GM21786 (cell line): ENCODE data around the gene CFAP298.
"Not testable (repeated sequence)": the region's sequence is repeated elsewhere in the genome, so short reads cannot be mapped to it uniquely, and the experiment has no call there.

Source experiments
- ATAC-seq: cut with Tn5 transposase; IDR thresholded peaks from one replicate; pipeline ENCODE4 v1.9.1; 2021; ENCODE audit not compliant: unreplicated experiment

The CFAP298 gene, protein sequence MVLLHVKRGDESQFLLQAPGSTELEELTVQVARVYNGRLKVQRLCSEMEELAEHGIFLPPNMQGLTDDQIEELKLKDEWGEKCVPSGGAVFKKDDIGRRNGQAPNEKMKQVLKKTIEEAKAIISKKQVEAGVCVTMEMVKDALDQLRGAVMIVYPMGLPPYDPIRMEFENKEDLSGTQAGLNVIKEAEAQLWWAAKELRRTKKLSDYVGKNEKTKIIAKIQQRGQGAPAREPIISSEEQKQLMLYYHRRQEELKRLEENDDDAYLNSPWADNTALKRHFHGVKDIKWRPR

DNA sequence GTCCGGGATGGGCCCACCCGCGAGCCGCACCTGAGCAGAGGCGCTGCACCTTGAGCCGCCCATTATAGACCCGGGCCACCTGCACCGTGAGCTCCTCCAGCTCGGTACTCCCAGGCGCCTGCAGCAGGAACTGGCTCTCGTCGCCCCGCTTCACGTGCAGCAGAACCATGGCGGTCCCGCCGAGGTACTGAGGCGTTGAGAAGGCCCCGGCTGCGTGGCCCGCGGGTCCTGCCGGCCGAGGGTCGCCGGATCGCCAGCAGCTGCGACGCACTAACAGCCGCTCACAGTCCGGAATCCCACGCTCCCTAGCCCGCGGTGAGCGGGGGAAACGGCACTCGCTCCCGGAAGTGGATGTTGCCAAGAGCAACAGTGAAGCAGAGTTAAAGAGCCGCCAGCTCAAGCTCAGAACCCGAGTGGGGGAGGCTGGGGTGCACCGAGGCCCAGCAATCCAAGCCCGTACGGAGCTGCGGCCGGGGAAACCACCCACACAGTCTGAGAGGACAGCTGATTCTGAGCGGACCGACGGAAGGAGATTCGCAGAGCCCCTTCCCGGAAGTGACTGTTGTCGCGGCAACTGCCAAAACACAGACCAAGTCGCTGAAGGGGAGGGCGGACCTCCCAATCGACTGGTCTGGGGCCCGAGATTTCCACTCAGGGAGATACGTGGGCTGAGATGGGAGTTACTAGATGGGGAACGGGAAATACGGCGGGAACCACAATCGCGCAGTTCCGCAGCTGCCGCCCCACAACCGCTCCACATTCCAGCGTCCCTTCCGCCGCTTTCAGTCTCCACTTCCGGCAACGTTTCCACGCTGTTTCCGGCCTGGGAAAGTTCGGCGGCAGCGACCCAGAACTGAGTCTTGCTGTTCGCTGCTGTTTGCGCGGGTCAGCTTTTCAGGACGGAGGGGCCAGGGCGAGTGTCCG is at the start of gene CFAP298:
CFAP298 (minus strand) TSS at position 303 of the 924 bp plus-strand sequence; CDS start at position 169, 134 bp downstream.
- peak; percentile 96 for ATAC-seq

DNA sequence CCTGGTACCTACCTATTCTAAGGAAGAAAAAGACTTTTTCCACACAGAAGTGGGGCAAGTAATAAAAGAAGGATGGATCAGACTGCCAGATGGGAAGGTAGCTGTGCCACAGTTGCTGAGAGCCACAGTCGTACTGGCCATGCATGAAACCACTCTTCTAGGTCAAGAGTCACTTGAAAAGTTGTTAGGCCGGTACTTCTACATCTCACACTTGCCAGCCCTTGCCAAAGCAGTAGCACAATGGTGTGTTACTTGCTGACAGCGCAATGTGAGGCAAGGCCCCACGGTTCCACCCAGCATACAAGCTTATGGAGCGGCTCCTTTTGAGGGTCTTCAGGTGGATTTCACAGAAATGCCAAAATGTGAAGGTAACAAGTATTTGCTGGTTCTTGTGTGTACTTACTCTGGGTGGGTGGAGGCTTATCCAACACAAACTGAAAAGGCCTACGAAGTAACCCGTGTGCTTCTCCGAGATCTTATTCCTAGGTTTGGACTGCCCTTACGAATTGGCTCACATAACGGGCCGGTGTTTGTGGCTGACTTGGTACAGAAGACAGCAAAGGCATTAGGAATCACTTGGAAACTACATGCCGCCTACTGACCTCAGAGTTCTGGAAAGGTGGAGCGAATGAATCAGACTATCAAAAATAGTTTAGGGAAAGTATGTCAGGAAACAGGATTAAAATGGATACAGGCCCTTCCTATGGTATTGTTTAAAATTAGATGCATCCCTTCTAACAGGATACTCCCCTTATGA is 49.0 kb upstream of the CFAP298 start:
- ATAC-seq = not testable (repeated sequence)

DNA sequence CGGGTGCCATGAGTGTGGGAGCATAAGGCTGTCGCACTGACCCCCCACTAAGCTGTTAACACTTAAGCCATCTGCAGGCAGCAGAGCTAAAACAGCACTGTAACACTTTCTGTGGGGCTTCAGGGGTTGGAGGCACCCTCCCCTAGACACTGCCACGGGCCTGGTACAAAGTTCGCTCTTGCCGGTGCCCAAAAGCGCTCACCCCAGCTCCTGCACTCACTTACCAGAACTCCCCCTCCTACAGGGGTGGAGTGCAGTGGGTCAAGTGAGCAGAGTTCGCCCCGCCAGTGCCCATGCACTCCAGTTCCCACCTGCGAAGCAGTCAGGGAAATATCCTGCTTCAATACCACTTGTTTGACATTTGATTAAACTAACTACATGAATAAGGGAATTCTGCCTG is 46.3 kb upstream of the CFAP298 start:
- ATAC-seq = no peak

DNA sequence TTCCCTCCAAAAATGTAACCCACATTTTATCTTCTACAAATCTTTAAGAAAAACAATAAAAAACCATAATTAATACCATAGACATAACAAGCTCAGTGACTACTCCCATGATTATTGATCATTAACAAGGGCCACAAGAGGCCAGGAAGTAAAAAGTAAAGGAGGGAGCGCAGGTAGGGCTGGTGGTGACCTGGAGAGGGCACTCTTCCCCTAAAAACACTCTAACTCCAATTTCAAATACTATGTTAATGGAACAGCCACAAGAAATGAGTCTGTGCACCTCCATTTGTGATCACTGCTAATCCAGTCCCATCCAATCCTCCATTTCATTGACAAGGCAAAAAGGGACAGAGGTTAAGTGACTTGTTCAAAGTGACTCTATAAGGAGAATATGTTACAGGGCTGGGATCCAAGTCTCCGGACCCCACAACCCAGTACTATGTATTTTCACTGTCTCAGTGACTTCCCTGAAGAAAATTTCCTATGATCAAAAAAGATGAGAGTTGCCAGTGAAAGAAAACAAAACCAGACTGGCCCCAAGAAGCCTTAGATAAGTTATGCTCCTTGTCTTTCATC is 41.2 kb upstream of the CFAP298 start:
- ATAC-seq = no peak

DNA sequence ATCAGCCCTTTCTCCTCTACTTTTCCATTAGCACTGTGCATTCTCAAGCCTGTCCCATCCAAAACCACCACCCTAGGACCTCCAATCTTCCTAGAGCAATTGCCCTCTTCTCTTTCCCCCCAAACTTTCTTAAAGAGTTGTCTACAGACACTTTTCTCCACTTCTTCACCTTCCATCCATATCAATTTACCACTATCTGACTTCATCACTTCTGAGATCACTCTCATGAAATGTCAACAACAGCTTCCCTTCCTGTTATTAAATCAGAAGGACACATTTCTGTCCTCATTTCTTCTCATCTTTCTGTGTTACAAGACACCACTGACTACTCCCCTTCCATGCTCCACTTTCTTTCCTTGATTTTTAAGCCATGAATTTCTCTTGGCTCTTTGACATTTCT is 36.0 kb upstream of the CFAP298 start:
- ATAC-seq = no peak

DNA sequence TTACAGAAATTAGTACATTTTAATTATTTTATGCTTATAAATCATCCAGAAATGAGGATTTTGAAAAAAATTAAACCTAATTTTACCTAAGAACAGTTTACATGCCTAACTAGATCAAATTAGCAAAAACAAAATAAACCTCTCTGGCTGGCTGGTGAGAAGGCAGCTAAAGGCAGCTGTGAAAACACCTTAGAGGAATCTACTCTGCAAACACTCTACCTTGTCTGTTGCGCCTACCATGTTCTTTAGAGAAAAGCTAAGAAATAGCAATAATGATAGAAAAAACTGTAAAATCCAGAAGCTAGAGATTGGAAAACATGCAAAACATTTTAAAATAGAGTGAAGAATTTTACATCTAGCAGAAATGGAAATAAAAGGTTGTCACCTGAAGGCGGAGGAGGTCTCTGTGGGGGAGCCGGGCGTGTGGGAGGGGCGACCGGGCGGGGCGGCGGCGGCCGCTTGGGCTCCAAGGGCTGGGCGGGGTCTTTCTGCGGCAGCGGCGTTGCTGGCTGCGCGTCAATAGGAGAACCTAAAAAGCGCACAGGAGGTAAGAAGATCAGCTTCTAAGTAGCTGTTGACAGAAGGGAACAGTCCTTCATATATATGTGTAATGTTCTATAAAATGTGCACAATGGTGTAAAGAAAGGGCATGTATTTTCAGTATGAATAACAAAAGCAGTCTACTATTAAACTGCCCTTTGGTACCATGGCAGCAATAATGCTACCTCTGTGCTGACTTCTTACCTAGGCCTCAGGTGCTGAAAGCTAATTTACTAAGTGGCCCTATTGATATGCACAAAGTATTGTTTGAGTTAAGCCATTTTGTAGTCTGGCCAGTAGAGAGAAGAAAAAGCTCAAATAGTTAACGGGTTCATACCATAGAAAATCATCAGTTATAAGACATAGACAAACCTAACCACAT is 33.3 kb upstream of the CFAP298 start:
- ATAC-seq = no peak

DNA sequence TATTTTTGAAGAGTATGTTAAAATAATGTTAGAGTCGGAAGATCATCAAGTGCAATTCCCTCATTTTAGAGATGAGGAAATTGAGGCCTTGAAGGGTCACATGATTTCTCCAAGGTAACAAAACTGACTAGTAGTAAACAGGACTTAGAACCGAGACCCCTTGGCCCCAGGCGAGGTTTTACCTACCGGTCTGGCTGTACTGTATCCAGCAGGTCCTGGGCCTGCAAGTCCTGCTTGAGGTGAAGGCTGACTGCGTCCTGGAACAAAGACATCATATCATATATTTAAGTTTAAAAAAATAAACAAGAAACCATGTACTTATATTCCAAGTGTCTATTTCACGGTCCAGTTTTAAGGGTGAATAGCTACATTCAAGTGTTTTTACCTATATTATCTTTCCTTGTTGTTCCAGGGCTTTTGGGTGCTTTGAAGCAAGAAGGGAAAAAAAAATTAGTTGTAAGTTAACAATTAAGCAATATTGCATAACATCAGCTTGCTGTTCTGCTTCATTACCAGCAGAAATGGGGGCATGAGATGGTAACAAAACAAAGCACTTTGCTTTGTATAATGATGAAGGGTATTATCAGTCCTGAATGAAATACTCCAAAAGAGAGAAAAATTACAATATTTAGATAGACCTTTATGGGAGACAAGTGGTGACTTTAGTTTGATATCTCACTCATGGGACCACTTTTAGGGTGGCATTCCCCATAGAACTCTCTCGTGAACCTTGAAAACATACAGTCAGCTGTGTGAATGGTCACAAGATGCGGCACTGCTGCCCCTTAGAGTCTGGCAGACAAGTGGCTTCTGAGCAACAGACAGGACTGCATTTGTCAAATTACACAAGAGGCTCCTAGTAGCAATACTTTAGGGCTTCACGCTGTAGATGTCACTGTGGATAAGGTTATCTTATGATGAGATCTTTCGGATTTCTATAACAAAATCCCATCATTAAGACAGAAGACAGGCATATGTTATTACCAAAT is 29.8 kb upstream of the CFAP298 start:
- no peak for ATAC-seq

DNA sequence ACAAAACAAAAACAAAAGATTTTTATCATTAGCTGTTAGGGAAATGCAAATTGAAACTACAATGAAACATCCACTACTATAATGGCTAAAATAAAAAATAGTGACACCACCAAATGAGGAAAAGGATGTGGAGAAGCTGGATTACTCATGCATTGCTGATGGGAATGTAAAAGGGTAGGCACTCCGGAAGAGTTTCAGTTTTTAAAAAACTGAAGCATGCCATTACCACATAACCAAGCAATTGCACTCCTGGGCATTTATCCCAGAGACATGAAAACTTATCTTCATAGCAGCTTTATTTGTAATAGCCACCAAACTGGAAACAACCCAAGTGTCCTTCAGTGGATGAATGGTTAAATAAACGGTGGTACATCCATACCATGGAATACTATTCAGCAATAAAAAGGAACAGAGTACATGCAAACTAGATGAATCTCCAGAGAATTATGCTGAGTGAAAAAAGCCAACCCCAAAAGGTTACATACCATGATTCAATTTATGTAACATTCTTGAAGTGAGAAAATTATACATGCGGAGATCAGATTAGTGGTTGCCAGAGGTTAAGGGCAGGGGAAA is 14.5 kb upstream of the CFAP298 start:
- no peak for ATAC-seq

DNA sequence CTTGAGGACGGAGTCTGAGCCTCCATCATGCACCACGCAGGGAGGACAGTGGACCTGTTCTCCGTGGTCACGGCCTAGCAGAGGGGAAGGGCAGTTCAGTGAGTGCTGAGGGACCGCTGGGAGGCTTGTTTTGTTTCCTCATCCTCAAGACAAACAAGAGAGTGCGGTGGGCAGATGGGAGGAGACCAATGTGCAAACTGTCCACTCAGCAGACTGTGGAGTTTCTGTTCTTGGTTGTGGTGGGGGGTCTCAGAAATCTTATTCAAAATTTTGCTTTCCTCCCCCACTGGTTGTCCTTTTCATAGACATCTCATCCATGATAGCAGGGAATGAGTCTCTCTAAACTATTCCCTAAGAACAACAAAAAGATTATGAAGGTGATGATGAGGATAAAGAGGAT is 6.0 kb upstream of the CFAP298 start:
- not testable (repeated sequence) for ATAC-seq

DNA sequence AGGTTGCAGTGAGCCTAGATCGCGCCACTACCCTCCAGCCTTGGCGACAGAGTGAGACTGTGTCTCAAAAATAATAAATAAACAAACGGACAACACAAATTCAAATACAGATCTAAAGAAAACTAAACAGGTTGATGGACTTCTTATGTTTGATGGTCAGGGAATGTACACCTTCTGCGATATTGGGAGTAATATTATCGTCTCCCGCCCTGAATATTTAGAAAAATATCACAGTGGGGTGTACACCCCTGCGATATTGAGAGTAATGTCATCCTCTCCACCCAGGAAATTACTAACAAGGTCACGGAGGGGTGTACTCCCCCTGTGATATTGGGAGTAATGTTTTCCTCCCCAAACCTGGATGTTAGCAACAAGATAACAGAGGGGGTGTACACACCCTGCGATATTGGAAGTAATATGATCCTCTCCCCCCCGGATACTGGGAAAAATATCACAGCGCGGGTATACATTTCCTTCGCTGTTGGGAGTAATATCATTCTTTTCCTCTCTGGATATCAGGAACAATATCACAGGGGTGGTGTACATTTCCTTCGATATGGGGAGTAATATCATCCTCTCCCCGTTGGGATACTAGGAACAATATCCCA is 1.4 kb upstream of the CFAP298 start:
- no peak for ATAC-seq

DNA sequence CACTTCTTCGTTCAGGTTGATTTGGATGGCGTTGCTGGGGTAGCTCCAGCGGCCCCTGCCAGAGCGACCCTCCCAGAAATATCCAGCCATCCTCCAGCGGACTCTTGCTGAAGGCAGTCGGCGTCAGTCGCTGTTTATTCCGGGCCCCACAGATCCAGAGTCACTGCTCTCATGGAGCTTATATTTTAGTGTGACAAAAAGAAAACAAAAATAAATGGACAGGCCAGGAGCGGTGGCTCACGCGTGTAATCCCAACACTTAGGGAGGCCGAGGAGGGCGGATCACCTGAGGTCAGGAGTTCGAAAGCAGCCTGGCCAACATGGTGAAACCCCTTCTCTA is 791 bp upstream of the CFAP298 start:
- peak; percentile 2 for ATAC-seq

DNA sequence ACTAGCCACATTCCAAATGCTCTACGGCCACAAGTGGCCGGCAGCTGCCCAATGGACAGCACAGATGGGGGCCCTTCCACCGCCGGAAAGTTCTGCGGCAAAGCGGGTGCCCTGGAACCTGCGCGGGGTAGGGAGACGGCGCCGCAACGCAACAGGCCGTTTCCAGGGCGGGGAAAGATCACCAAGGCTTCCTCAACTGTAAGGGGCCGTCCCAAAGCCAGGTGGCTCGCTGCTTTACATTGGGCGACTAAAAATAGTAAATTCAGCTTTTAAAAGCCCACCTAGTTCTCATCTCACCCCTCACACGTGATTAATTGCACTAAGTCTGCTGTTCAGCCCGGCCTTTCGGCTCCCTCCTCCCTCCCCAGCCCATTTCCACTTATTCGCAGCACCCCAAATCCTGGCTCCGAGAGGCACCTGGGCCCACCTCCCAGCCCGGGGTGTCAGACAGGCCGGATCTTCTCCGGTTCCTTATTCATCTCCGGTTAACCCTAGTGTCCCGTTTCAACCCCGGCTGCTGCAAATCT is 643 bp downstream of the CFAP298 start:
- no peak for ATAC-seq

DNA sequence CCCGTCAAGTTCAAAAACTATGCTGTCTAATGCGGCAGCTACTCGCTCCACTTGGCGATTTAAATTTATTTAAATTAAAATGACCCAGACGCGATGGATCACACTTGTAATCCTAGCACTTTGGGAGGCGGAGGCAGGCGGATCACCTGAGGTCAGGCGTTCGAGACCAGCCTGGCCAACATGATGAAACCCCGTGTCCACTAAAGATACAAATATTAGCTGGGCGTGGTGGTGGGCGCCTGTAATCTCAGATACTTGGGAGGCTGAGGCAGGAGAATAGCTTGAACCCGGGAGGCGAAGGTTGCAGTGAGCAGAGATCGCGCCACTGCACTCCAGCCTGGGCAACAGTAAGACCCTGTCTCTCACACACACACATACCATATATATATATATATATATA is 1.2 kb downstream of the CFAP298 start:
- ATAC-seq = not testable (repeated sequence)

DNA sequence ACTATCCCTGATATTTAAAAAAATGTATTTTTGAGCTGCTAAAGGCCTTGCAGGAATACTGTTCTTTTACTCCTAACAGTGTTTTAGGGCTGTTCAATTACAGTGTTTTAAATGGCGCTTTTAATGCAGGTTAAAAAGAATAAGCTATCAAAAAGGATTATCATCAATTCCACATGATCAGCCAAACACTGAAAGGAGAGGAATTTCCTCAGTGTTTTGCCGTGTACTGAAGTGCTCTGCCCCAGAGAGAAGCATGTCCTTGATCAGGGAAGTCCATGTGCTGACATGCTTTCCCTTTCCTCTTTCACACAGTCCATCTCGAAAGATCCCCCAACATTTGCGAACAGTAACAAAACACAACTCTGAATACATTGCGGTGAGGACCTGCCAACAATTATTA is 3.3 kb downstream of the CFAP298 start:
- ATAC-seq = no peak

DNA sequence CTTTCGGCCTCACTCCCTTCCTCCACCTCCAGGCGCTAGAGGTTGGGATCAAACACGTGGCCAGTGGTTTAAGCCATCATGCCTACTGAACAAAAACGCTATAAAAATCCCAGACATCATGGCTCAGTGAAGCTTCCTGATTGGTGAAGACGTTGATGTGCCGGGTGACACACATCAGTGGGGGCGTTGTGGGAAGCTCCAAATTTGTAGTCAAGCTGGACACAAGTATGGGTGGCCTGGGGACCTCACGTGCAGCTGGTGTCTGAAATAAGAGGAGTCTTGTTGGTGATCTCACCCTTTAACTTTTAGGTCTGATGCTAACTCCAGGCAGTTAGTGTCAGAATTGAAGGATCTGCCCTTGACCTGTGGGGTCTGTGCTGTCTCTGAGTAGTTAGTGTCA is 6.7 kb downstream of the CFAP298 start:
- no peak for ATAC-seq

DNA sequence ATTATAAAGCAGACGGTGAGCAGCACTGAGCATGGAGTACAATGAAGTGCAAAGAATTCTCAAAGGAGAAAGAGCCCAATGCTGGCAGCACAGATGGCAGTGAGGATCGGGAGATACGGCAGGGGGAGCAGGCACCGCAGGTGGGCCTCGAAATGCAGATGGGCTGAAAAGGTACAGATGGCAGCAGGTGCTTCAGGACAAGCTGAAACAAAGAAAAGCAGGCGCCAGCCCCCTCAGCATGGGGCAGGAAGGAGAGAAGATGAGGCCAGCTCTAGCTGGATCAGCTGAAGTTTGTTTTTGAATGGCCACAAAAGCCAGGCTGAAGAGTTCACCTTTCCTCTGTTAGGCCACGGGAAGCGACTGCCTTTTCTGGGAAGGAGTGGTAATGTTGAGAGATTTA is 7.7 kb downstream of the CFAP298 start:
- ATAC-seq = no peak

DNA sequence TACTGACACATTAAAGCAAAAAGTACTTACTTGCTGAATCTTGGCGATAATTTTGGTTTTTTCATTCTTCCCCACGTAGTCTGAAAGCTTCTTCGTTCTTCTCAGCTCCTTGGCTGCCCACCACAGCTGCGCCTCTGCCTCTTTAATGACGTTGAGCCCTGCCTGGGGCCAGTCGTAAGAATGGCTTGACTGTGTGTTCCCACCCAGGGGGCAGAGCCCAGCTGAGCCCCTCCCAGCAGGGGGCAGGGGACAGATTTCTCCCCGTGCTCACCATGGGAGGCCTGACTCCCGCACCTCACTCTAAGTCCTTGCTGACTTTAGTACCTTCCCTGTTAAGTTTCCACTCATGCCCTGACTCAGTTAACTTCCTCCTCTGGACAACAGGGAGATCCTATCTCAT is 9.0 kb downstream of the CFAP298 start:
- ATAC-seq = no peak

DNA sequence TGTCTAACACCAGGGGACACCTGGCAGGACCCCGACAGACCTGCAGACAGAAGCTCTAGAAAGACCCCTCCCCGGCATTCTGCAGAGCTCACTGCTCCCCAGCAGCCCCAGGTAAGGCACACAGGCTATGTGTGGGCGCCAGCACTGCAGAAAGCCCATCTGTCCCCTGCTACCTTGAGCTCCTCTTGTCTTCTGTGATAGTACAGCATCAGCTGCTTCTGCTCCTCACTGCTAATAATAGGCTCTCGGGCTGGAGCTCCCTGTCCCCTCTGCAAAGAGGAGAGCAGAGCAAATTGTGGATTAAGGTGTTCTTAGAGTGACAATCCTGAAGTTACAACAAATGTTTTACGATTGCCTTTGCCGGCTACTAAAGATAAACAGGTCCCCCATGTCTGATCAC is 10.1 kb downstream of the CFAP298 start:
- ATAC-seq = no peak
